ENCODE measurements around the gene PRR12.
A peak's percentile ranks its signal among the peaks of the same experiment; 100 is the strongest.

Gene PRR12

DNA sequence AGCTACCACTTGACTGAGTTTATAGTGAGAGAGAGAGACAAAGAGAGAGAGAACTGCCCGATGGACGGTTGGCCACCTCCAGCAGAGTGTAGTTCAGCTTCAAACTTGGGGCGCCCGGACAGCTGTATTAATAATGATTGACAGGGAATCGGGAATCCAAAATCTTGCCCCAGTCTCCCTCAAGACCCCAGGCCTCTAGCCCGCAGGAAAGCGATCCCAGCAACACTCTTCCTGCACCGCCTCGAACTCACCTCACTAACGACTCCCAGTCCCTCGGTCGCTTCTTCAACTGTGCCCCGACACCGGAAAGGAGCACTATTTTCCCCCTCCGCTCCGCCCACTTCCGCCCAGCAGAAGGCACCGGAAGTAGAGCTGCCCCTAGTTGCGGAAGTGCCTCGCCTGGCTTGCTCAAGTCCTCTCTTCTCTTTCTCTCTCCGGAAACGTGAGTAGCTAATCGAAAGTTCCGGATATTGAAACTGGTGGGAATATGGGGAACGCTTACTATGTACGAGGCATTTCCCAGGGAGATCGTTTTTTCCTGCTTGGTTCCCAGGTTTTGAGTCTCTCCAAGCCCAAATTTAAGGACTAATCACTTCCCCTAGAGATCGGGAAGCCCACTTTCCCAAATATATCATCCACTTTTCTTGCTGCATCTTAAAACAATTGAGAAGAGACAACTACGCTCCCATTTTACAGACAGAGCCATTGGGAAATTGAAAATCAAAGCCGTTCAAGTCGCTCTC, 10.5 kb upstream of the PRR12 start, which contains the start of gene NOSIP (continued):
- TF ChIP-seq SP7 (tag by site-specific recombination; IDR thresholded peaks at IDR 0.05) (peak; percentile 88), ZNF10 (tag by site-specific recombination; IDR thresholded peaks at IDR 0.05) (0 out of 2 replicates have a peak, but pooled peaks have one; percentile 66), ZNF24 (tag by site-specific recombination; IDR thresholded peaks at IDR 0.05) (peak; percentile 92), ZNF221 (tag by site-specific recombination; IDR thresholded peaks at IDR 0.05; ENCODE audit: borderline replicate concordance) (no peak; the same call in 1 of the 2 replicates), ZNF544 (tag by site-specific recombination; IDR thresholded peaks at IDR 0.05) (no peak), ZNF169 (tag by site-specific recombination; IDR thresholded peaks at IDR 0.05) (no peak)

GRCh38 chr19:49581007-49581508, 9.9 kb upstream of the PRR12 start, which contains the start of gene PRRG2:
TSS of gene PRRG2 (plus strand) at chr19:49581316. CDS start at chr19:49583220, 1,904 bp downstream.
- peaks cover 8 to 11% of the 10 kb centered on the region in 2 experiments; a peak in 2 of 3 replicates for H3K36me3 ChIP-seq (ENCODE audit: control insufficient read depth in 2 of 2, insufficient read depth in 1 of 2, low read length in 2 of 2)
- peaks cover 9% of the 10 kb centered on the region for H3K4me1 ChIP-seq (ENCODE audit: control insufficient read depth, insufficient read depth, low read length)
- no peaks in the 10 kb centered on the region for H3K9me3 ChIP-seq (ENCODE audit: control insufficient read depth, insufficient read depth, low read depth, low read length)
- H3K4me3 ChIP-seq (ENCODE audit: low read depth, low read length), result peak within 1 kb of the TSS; percentile 67
- CTCF ChIA-PET, result interaction anchor here (1.1 to 4.6 kb wide), 5 partner anchors 11 to 96 kb away, joined by 3 to 52 read pairs (median 4); partner anchors contain the start of gene PRMT1
- H3K27ac ChIP-seq (ENCODE audit: extremely low read depth, low read depth, low read length), result peak within 1 kb of the TSS; percentile 58
- TF ChIP-seq, protein P1, sequence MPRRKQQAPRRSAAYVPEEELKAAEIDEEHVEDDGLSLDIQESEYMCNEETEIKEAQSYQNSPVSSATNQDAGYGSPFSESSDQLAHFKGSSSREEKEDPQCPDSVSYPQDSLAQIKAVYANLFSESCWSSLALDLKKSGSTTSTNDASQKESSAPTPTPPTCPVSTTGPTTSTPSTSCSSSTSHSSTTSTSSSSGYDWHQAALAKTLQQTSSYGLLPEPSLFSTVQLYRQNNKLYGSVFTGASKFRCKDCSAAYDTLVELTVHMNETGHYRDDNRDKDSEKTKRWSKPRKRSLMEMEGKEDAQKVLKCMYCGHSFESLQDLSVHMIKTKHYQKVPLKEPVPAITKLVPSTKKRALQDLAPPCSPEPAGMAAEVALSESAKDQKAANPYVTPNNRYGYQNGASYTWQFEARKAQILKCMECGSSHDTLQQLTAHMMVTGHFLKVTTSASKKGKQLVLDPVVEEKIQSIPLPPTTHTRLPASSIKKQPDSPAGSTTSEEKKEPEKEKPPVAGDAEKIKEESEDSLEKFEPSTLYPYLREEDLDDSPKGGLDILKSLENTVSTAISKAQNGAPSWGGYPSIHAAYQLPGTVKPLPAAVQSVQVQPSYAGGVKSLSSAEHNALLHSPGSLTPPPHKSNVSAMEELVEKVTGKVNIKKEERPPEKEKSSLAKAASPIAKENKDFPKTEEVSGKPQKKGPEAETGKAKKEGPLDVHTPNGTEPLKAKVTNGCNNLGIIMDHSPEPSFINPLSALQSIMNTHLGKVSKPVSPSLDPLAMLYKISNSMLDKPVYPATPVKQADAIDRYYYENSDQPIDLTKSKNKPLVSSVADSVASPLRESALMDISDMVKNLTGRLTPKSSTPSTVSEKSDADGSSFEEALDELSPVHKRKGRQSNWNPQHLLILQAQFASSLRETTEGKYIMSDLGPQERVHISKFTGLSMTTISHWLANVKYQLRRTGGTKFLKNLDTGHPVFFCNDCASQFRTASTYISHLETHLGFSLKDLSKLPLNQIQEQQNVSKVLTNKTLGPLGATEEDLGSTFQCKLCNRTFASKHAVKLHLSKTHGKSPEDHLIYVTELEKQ (tag by site-specific recombination; IDR thresholded peaks at IDR 0.05; ENCODE audit: borderline replicate concordance), result no peak
- TF ChIP-seq, protein P2, sequence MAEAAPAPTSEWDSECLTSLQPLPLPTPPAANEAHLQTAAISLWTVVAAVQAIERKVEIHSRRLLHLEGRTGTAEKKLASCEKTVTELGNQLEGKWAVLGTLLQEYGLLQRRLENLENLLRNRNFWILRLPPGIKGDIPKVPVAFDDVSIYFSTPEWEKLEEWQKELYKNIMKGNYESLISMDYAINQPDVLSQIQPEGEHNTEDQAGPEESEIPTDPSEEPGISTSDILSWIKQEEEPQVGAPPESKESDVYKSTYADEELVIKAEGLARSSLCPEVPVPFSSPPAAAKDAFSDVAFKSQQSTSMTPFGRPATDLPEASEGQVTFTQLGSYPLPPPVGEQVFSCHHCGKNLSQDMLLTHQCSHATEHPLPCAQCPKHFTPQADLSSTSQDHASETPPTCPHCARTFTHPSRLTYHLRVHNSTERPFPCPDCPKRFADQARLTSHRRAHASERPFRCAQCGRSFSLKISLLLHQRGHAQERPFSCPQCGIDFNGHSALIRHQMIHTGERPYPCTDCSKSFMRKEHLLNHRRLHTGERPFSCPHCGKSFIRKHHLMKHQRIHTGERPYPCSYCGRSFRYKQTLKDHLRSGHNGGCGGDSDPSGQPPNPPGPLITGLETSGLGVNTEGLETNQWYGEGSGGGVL (tag by site-specific recombination; IDR thresholded peaks at IDR 0.05), result no peak
- TF ChIP-seq ZNF658 (tag by site-specific recombination; IDR thresholded peaks at IDR 0.05), result no peak
- TF ChIP-seq ZNF211 (tag by site-specific recombination; IDR thresholded peaks at IDR 0.05; ENCODE audit: low read depth), result no peak
- no peak for TF ChIP-seq ZNF140 (tag by site-specific recombination; IDR thresholded peaks at IDR 0.05)
- TF ChIP-seq, protein P3, sequence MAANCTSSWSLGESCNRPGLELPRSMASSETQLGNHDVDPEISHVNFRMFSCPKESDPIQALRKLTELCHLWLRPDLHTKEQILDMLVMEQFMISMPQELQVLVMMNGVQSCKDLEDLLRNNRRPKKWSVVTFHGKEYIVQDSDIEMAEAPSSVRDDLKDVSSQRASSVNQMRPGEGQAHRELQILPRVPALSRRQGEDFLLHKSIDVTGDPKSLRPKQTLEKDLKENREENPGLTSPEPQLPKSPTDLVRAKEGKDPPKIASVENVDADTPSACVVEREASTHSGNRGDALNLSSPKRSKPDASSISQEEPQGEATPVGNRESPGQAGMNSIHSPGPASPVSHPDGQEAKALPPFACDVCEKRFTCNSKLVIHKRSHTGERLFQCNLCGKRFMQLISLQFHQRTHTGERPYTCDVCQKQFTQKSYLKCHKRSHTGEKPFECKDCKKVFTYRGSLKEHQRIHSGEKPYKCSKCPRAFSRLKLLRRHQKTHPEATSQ (tag by site-specific recombination; IDR thresholded peaks at IDR 0.05), result no peak
- TF ChIP-seq ZNF654 (tag by site-specific recombination; IDR thresholded peaks at IDR 0.05; ENCODE audit: low read depth), result no peak
- TF ChIP-seq ZNF16 (tag by site-specific recombination; IDR thresholded peaks at IDR 0.05; ENCODE audit: low read depth), result no peak
- TF ChIP-seq EGR2 (tag by site-specific recombination; IDR thresholded peaks at IDR 0.05; ENCODE audit: low read depth), result no peak
- no peak for TF ChIP-seq ZNF48 (tag by site-specific recombination; IDR thresholded peaks at IDR 0.05)
- TF ChIP-seq ZBTB17 (tag by site-specific recombination; IDR thresholded peaks at IDR 0.05), result no peak
- TF ChIP-seq TRIM28 (IDR thresholded peaks at IDR 0.05; ENCODE audit: borderline replicate concordance, low read length), result no peak
- TF ChIP-seq GLI2 (tag by site-specific recombination; IDR thresholded peaks at IDR 0.05; ENCODE audit: borderline replicate concordance, low read depth), result no peak
- no peak for TF ChIP-seq OSR2 (tag by site-specific recombination; IDR thresholded peaks at IDR 0.05)
- no peak for TF ChIP-seq ZFP3 (tag by site-specific recombination; IDR thresholded peaks at IDR 0.05; ENCODE audit: low read depth)
- TF ChIP-seq KLF1 (tag by site-specific recombination; IDR thresholded peaks at IDR 0.05), result no peak
- no peak for TF ChIP-seq ZNF510 (tag by site-specific recombination; IDR thresholded peaks at IDR 0.05; ENCODE audit: insufficient replicate concordance)
- POLR2A ChIA-PET, result interaction anchor here (0.6 to 4.8 kb wide), 24 partner anchors 10 to 267 kb away, joined by 3 to 116 read pairs (median 5); partner anchors contain the start of genes ALDH16A1, BCL2L12, FUZ and IRF3

Measured in HEK293 (cell line).